Activated CD8-positive, alpha-beta T cell treated with anti-CD3 and anti-CD28 coated beads for 36 hours (primary cell): Measurements from ENCODE around the gene DNAAF8. TPM values are rescaled to one million over a fixed set of nuclear protein-coding genes. Genes with fewer than 3 reads are reported as not detected.

Experiments
- ATAC-seq: fragments of 200-7000 bp; cut with Tn5 transposase; one replicate; pipeline ENCODE4 v1.10.0; 2021; ENCODE audit warnings: mild to moderate bottlenecking, moderate library complexity
- CTCF ChIA-PET: fragments of 350-600 bp; sonication (Branson Sonifier 250); formaldehyde crosslinking; loops from one replicate; lab custom pipeline; 2021; ENCODE audit warnings: antibody characterized with exemption; lab: Charles Lee
- POLR2A ChIA-PET: fragments of 350-600 bp; sonication (Branson Sonifier 250); formaldehyde crosslinking; loops from one replicate; lab custom pipeline; 2021; ENCODE audit warnings: antibody characterized with exemption; lab: Charles Lee
- DNase-seq: peaks from one replicate; pipeline ENCODE4 v3.0.0-alpha.2; 2020
- H3K27ac Mint-ChIP-seq: one replicate; pipeline ENCODE4 v1.8.0; 2021; ENCODE audit warnings: mild to moderate bottlenecking, mixed read lengths
- H3K27me3 Mint-ChIP-seq: one replicate; pipeline ENCODE4 v1.8.0; 2021; ENCODE audit warnings: mixed read lengths
- H3K36me3 Mint-ChIP-seq: one replicate; pipeline ENCODE4 v1.8.0; 2021; ENCODE audit warnings: low read depth, mixed read lengths
- H3K4me1 Mint-ChIP-seq: one replicate; pipeline ENCODE4 v1.8.0; 2021; ENCODE audit warnings: low read depth, mixed read lengths
- H3K4me3 Mint-ChIP-seq: one replicate; pipeline ENCODE4 v1.8.0; 2021; ENCODE audit warnings: mild to moderate bottlenecking, moderate library complexity, mixed read lengths
- H3K9me3 Mint-ChIP-seq: one replicate; pipeline ENCODE4 v1.8.0; 2021; ENCODE audit warnings: mixed read lengths
- intact Hi-C: fragments of 100-400 bp; cut with micrococcal nuclease; formaldehyde crosslinking; loops from one replicate; pipeline ENCODE4 v1.10.0; 2022
- total RNA-seq, 2 experiments: library from RNA; stranded (reverse); gene quantifications; one replicate each; pipeline ENCODE4 v1.2.3, GENCODE V29; 2021
- TF ChIP-seq, protein P1 (sequence below): fragments of 200-600 bp; IDR thresholded peaks from one replicate; pipeline ENCODE4 v1.8.0; 2022; ENCODE audit warnings: antibody characterized with exemption, mild to moderate bottlenecking

Gene DNAAF8
- total RNA-seq, 2 experiments from 2014 or later: 0.18 to 0.38 TPM

DNA sequence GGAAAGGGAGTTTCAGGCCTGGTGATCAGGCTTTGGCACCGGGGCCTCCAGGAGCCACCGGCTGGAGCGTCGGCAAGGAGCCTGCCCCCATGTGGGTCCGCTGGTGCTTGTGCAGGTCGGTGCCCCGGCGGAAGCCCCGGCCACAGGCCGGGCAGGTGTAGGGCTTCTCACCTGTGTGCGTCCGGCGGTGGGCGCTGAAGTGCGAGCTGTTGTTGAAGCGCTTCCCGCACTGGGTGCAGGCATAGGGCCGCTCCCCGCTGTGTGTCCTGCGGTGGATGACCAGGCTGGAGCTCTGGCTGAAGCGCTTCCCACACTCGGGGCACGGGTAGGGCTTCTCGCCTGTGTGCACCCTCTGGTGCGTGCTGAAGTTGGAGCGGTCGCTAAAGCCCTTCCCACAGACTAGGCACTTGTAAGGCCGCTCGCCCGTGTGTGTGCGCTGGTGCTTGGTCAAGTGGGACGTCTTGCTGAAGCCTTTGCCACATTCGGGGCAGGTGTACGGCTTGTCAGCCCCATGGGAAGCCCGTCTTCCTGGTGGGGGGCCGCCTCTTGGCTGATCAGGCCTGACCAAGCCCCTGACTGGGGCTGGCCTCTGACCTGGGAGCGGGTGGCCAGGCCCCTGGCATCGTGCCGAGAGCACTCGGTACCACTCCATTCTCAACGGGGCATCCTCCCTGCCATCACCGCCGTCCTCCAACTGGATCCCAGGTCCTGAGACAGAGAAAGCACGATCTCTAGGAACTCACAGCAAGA, 18.2 kb downstream of the DNAAF8 start:
- no peak overlapping the region for H3K27ac Mint-ChIP-seq
- H3K27me3 Mint-ChIP-seq: no peaks in the 10 kb centered on the region
- intact Hi-C loops: no loop called here
- ChIA-PET CTCF (no interaction called here), POLR2A (no interaction called here)
- DNase-seq (no peak), ATAC-seq (no peak)
- H3K36me3 Mint-ChIP-seq: peaks cover 23% of the 10 kb centered on the region
- TF ChIP-seq, protein P1, sequence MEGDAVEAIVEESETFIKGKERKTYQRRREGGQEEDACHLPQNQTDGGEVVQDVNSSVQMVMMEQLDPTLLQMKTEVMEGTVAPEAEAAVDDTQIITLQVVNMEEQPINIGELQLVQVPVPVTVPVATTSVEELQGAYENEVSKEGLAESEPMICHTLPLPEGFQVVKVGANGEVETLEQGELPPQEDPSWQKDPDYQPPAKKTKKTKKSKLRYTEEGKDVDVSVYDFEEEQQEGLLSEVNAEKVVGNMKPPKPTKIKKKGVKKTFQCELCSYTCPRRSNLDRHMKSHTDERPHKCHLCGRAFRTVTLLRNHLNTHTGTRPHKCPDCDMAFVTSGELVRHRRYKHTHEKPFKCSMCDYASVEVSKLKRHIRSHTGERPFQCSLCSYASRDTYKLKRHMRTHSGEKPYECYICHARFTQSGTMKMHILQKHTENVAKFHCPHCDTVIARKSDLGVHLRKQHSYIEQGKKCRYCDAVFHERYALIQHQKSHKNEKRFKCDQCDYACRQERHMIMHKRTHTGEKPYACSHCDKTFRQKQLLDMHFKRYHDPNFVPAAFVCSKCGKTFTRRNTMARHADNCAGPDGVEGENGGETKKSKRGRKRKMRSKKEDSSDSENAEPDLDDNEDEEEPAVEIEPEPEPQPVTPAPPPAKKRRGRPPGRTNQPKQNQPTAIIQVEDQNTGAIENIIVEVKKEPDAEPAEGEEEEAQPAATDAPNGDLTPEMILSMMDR: no peak
- peaks cover 3% of the 10 kb centered on the region for H3K9me3 Mint-ChIP-seq
- no peak overlapping the region for H3K4me3 Mint-ChIP-seq
- H3K4me1 Mint-ChIP-seq: peaks cover 10% of the 10 kb centered on the region

DNA sequence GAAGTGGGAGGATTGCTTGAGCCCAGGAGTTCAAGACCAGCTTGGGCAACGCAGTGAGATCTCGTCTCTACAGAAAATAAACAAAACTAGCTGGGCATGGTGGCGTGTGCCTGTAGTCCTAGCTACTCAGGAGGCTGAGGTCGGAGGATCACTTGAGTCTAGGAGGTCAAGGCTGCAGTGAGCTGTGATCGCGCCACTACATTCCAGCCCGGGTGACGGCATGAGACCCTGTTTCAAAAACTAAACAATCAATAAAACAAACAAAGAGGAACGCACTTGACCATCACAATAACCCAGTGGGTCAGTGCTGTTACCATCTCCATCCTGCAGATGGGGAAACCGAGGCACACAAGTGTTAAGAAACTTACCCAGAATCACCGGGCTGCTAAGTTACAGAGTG, 18.9 kb downstream of the DNAAF8 start:
- intact Hi-C loops: no loop called here
- H3K4me1 Mint-ChIP-seq: peaks cover 4% of the 10 kb centered on the region
- CTCF ChIA-PET: no interaction called here

DNA sequence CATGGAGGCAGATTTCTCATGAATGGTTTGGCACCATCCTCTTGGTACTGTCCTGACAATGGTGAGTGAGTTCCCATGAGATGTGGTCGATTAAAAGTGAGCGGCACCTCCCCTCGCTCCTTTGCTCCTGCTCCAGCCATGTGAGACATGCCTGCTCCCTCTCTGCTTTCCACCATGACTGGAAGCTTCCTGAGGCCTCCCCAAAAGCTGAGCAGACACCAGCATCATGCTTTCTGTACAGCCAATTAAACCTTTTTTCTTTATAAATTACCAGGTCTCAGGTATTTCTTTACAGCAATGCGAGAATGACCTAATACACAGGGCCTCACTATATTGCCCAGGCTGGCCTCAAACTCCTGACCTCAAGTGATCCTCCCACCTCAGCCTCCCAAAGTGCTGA, 20.5 kb downstream of the DNAAF8 start:
- intact Hi-C loops: no loop called here
- no peak overlapping the region for H3K27ac Mint-ChIP-seq
- CTCF ChIA-PET: no interaction called here
- H3K36me3 Mint-ChIP-seq: peaks cover 29% of the 10 kb centered on the region
- peaks cover 3% of the 10 kb centered on the region for H3K9me3 Mint-ChIP-seq
- DNase-seq (no peak), ATAC-seq (no peak)
- H3K4me1 Mint-ChIP-seq: no peaks in the 10 kb centered on the region
- H3K27me3 Mint-ChIP-seq: no peaks in the 10 kb centered on the region
- POLR2A ChIA-PET: interaction anchor here (0.6 kb wide), 1 partner anchor 26 kb away, joined by 3 read pairs; no protein-coding TSS in a partner anchor
- H3K4me3 Mint-ChIP-seq: no peak overlapping the region
- TF ChIP-seq, protein P1: no peak

More for the DNA sequence above, 18.9 kb downstream of the DNAAF8 start:
- Mint-ChIP-seq H3K27ac (no peak overlapping the region), H3K4me3 (no peak overlapping the region), H3K36me3 (peaks cover 23% of the 10 kb centered on the region), H3K27me3 (no peaks in the 10 kb centered on the region), H3K9me3 (peaks cover 3% of the 10 kb centered on the region)
- POLR2A ChIA-PET: no interaction called here
- DNase-seq: no peak
- ATAC-seq: no peak
- TF ChIP-seq, protein P1: no peak

DNA sequence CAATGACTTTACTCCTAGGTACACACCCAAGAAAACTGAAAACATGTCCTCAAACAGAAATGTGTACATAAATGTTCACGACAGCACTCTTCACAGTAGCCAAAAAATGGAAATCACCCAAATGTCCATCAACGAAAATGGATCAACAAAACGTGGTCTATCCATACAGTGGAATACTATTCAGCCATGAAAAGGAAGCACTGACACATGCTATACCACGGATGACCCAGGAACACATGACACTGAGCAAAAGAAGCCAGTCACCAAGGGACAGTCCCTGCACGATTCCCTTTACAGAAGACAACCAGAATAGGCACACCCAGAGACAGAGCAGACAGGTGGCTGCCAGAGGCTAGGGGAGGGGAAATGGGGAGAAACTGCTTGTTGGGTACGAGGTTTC, 21.4 kb downstream of the DNAAF8 start:
- POLR2A ChIA-PET: interaction anchor here (1.5 kb wide), 1 partner anchor 11 kb away, joined by 3 read pairs; the partner anchor contains the start of gene ZNF500
- H3K36me3 Mint-ChIP-seq: peaks cover 34% of the 10 kb centered on the region

More for the DNA sequence above, 21.4 kb downstream of the DNAAF8 start:
- peaks cover 3% of the 10 kb centered on the region for H3K9me3 Mint-ChIP-seq
- H3K27me3 Mint-ChIP-seq: no peaks in the 10 kb centered on the region
- CTCF ChIA-PET: no interaction called here
- TF ChIP-seq, protein P1: no peak
- ATAC-seq (no peak), DNase-seq (no peak)
- H3K4me1 Mint-ChIP-seq: no peaks in the 10 kb centered on the region
- intact Hi-C loops: no loop called here
- no peak overlapping the region for H3K27ac Mint-ChIP-seq
- H3K4me3 Mint-ChIP-seq: no peak overlapping the region
